H9 (cell line): Measurements from ENCODE around the gene ENPP6. TPM values are rescaled to one million over a fixed set of nuclear protein-coding genes. Genes with fewer than 3 reads are reported as not detected.
A peak's percentile ranks its signal among the peaks of the same experiment; 100 is the strongest.

ENCODE experiments used
- DNase-seq: peaks from one replicate; pipeline ENCODE4 v3.0.0-alpha.2; 2017
- H2AFZ ChIP-seq: one replicate; pipeline ENCODE4 v1.6.1; 2013; ENCODE audit warnings: mild to moderate bottlenecking, low read length, control low read depth, moderate library complexity
- H2AK5ac ChIP-seq: 2 replicates; pipeline ENCODE4 v1.6.1; 2013; ENCODE audit warnings: low read length, control low read depth, mixed read lengths; ENCODE audit not compliant: insufficient read length
- H2BK120ac ChIP-seq: one replicate; pipeline ENCODE4 v1.6.1; 2013; ENCODE audit warnings: low read depth, mild to moderate bottlenecking, low read length, control low read depth, inconsistent platforms; ENCODE audit not compliant: poor library complexity, severe bottlenecking
- H2BK12ac ChIP-seq: 2 replicates; pipeline ENCODE4 v1.6.1; 2013; ENCODE audit warnings: low read length, control low read depth, mixed read lengths, low read depth; ENCODE audit not compliant: insufficient read length
- H2BK15ac ChIP-seq: 2 replicates; pipeline ENCODE4 v1.6.1; 2013; ENCODE audit warnings: low read depth, low read length, control low read depth
- H2BK20ac ChIP-seq: one replicate; pipeline ENCODE4 v1.6.1; 2013; ENCODE audit warnings: low read depth, mild to moderate bottlenecking, low read length, control low read depth, inconsistent platforms; ENCODE audit not compliant: poor library complexity, severe bottlenecking
- H2BK5ac ChIP-seq: 2 replicates; pipeline ENCODE4 v1.6.1; 2013; ENCODE audit warnings: low read length, control low read depth, mixed read lengths; ENCODE audit not compliant: insufficient read length
- H3K14ac ChIP-seq: 2 replicates; pipeline ENCODE4 v1.6.1; 2013; ENCODE audit warnings: low read length, control low read depth; ENCODE audit not compliant: insufficient read depth
- H3K18ac ChIP-seq: 2 replicates; pipeline ENCODE4 v1.6.1; 2013; ENCODE audit warnings: low read depth, mild to moderate bottlenecking, mixed read lengths, low read length, control low read depth; ENCODE audit not compliant: insufficient read length
- H3K23ac ChIP-seq: 2 replicates; pipeline ENCODE4 v1.6.1; 2013; ENCODE audit warnings: low read length, control low read depth, mixed read lengths, low read depth; ENCODE audit not compliant: insufficient read length
- H3K23me2 ChIP-seq: 2 replicates; pipeline ENCODE4 v1.6.1; 2013; ENCODE audit warnings: low read depth, mild to moderate bottlenecking, mixed read lengths, low read length, control low read depth; ENCODE audit not compliant: insufficient read length, poor library complexity, severe bottlenecking
- H3K27ac ChIP-seq: 2 replicates; pipeline ENCODE4 v1.5.1; 2013; ENCODE audit warnings: low read length, control low read depth, mixed read lengths, low read depth; ENCODE audit not compliant: insufficient read length
- H3K27me3 ChIP-seq: 2 replicates; pipeline ENCODE4 v1.6.1; 2013; ENCODE audit warnings: low read length, control low read depth, inconsistent platforms; ENCODE audit not compliant: insufficient read depth
- H3K4ac ChIP-seq: 2 replicates; pipeline ENCODE4 v1.6.1; 2013; ENCODE audit warnings: low read depth, mild to moderate bottlenecking, control low read depth, inconsistent platforms, low read length, moderate library complexity
- H3K4me1 ChIP-seq: 2 replicates; pipeline ENCODE4 v1.6.1; 2013; ENCODE audit warnings: low read length, control low read depth, inconsistent platforms; ENCODE audit not compliant: insufficient read depth
- H3K4me2 ChIP-seq: 2 replicates; pipeline ENCODE4 v1.6.1; 2013; ENCODE audit warnings: low read length, control low read depth, mixed read lengths; ENCODE audit not compliant: insufficient read length, insufficient read depth
- H3K56ac ChIP-seq: 2 replicates; pipeline ENCODE4 v1.6.1; 2013; ENCODE audit warnings: low read depth, mild to moderate bottlenecking, mixed read lengths, low read length, control low read depth; ENCODE audit not compliant: insufficient read length
- H3K79me1 ChIP-seq: 2 replicates; pipeline ENCODE4 v1.6.1; 2013; ENCODE audit warnings: low read depth, mild to moderate bottlenecking, moderate library complexity, low read length, control low read depth, inconsistent platforms; ENCODE audit not compliant: insufficient read depth, poor library complexity, severe bottlenecking
- H3K79me2 ChIP-seq: 2 replicates; pipeline ENCODE4 v1.6.1; 2013; ENCODE audit warnings: low read length, control low read depth, inconsistent platforms; ENCODE audit not compliant: insufficient read depth
- H3K9ac ChIP-seq: 2 replicates; pipeline ENCODE4 v1.6.1; 2013; ENCODE audit warnings: low read length, control low read depth, mixed read lengths; ENCODE audit not compliant: insufficient read length; ENCODE audit errors: extremely low read depth
- H3K9me3 ChIP-seq: one replicate; pipeline ENCODE4 v1.6.1; 2013; ENCODE audit warnings: low read depth, low read length, inconsistent platforms; ENCODE audit not compliant: control insufficient read depth
- H3T11ph ChIP-seq: one replicate; pipeline ENCODE4 v1.6.1; 2013; ENCODE audit warnings: mild to moderate bottlenecking, low read length, control low read depth, inconsistent platforms
- H4K20me1 ChIP-seq: one replicate; pipeline ENCODE4 v1.6.1; 2013; ENCODE audit not compliant: control insufficient read depth, insufficient read length, insufficient read depth
- H4K5ac ChIP-seq: 2 replicates; pipeline ENCODE4 v1.6.1; 2013; ENCODE audit warnings: low read depth, mild to moderate bottlenecking, mixed read lengths, low read length, control low read depth; ENCODE audit not compliant: insufficient read length
- H4K8ac ChIP-seq: replicated peaks from 2 replicates; pipeline ENCODE4 v1.6.1; 2013; ENCODE audit warnings: low read length, control low read depth, mixed read lengths, low read depth; ENCODE audit not compliant: insufficient read length
- H4K91ac ChIP-seq: 2 replicates; pipeline ENCODE4 v1.6.1; 2013; ENCODE audit warnings: low read depth, mild to moderate bottlenecking, moderate library complexity, mixed read lengths, low read length, control low read depth; ENCODE audit not compliant: insufficient read length
- H3K27ac Mint-ChIP-seq, 3 experiments: 2 replicates in 2 of 3; 3 replicates in 1 of 3; pipeline ENCODE4 v1.8.0; 2020 to 2021; ENCODE audit warnings: mixed read lengths in 3 of 3, mild to moderate bottlenecking in 1 of 3, moderate library complexity in 1 of 3
- H3K27me3 Mint-ChIP-seq: 2 replicates; pipeline ENCODE4 v1.8.0; 2021; ENCODE audit warnings: low read depth, mild to moderate bottlenecking, moderate library complexity, mixed read lengths
- H3K36me3 Mint-ChIP-seq, 3 experiments: 2 replicates in 2 of 3; 3 replicates in 1 of 3; pipeline ENCODE4 v1.8.0; 2020 to 2021; ENCODE audit warnings: low read depth in 3 of 3, mixed read lengths in 3 of 3; ENCODE audit not compliant: insufficient read depth in 1 of 3
- H3K4me1 Mint-ChIP-seq, 2 experiments: 2 replicates each; pipeline ENCODE4 v1.8.0; 2020; ENCODE audit warnings: mixed read lengths in 2 of 2
- H3K4me3 Mint-ChIP-seq, 2 experiments: 2 replicates in 1 of 2; 3 replicates in 1 of 2; pipeline ENCODE4 v1.8.0; 2020 to 2021; ENCODE audit warnings: mild to moderate bottlenecking in 2 of 2, mixed read lengths in 2 of 2, moderate library complexity in 1 of 2
- H3K9me3 Mint-ChIP-seq, 2 experiments: 2 replicates in 1 of 2; 3 replicates in 1 of 2; pipeline ENCODE4 v1.8.0; 2020; ENCODE audit warnings: mild to moderate bottlenecking in 2 of 2, mixed read lengths in 2 of 2, moderate library complexity in 1 of 2
- CTCF ChIP-seq: fragments of 200-600 bp; sonication (generic); conservative IDR thresholded peaks from 3 replicates; pipeline ENCODE4 v1.8.0; 2021; ENCODE audit warnings: antibody characterized with exemption, mild to moderate bottlenecking
- WGBS: extraction: QIAGEN DNeasy Blood & Tissue Kit; methylation state at CpG from one replicate; pipeline ENCODE4 v1.1.7; 2013; ENCODE audit warnings: missing lambda C conversion rate, low lambda C conversion rate, mixed read lengths; ENCODE audit not compliant: insufficient read length; ENCODE audit errors: extremely low coverage; 5-methylcytosine and 5-hydroxymethylcytosine counted together
- total RNA-seq: library from RNA; stranded (reverse); gene quantifications from 2 replicates; pipeline ENCODE4 v1.2.1, GENCODE V29; 2021

ENPP6 gene
- total RNA-seq, 1 experiment from 2014 or later, result not detected

- Histone ChIP-seq H2BK15ac (no peak overlapping the region), H3K9me3 (no peaks in the 10 kb centered on the region), H4K8ac (no peak overlapping the region), H3K23ac (no peak overlapping the region), H3K9ac (no peak overlapping the region), H2AFZ (no peak overlapping the region), H3K18ac (no peak overlapping the region), H3T11ph (no peak overlapping the region), H3K27ac (no peak overlapping the region), H3K14ac (no peak overlapping the region), H3K79me1 (no peaks in the 10 kb centered on the region), H4K20me1 (no peaks in the 10 kb centered on the region), H2BK12ac (no peak overlapping the region), H3K56ac (no peak overlapping the region), H3K79me2 (no peaks in the 10 kb centered on the region), H4K91ac (no peak overlapping the region), H3K23me2 (no peaks in the 10 kb centered on the region), H3K4me2 (no peak overlapping the region), H2BK120ac (no peak overlapping the region), H4K5ac (no peak overlapping the region), H3K4ac (no peak overlapping the region), H3K27me3 (no peaks in the 10 kb centered on the region), H3K4me1 (no peaks in the 10 kb centered on the region), H2BK20ac (no peak overlapping the region), H2BK5ac (no peak overlapping the region), H2AK5ac (no peak overlapping the region)
- Mint-ChIP-seq H3K9me3 (peaks cover 15 to 16% of the 10 kb centered on the region in 2 experiments), H3K27me3 (no peaks in the 10 kb centered on the region), H3K36me3 (peaks cover 0 to 10% (median 6%) of the 10 kb centered on the region in 3 experiments; a peak in 2 of 7 replicates), H3K27ac (no peak overlapping the region), H3K4me3 (no peak overlapping the region), H3K4me1 (peaks cover 12 to 35% of the 10 kb centered on the region in 2 experiments)
- peak; percentile 0 for DNase-seq
- no peak for TF ChIP-seq CTCF
- WGBS, result no CpG with 5 or more reads among the region's 1 CpG
These were observed 49.5 kb upstream of the ENPP6 start for GRCh38 chr4:184267206-184267608.
